Embryonic facial prominence (tissue), 1 donor: ENCODE data around the gene BATF.
A peak's percentile ranks its signal among the peaks of the same experiment; 100 is the strongest.

Experiments
- DNase-seq: peaks from one replicate; pipeline ENCODE4 v3.0.0-alpha.2; 2016; ENCODE audit errors: extremely low spot score

The BATF gene

DNA sequence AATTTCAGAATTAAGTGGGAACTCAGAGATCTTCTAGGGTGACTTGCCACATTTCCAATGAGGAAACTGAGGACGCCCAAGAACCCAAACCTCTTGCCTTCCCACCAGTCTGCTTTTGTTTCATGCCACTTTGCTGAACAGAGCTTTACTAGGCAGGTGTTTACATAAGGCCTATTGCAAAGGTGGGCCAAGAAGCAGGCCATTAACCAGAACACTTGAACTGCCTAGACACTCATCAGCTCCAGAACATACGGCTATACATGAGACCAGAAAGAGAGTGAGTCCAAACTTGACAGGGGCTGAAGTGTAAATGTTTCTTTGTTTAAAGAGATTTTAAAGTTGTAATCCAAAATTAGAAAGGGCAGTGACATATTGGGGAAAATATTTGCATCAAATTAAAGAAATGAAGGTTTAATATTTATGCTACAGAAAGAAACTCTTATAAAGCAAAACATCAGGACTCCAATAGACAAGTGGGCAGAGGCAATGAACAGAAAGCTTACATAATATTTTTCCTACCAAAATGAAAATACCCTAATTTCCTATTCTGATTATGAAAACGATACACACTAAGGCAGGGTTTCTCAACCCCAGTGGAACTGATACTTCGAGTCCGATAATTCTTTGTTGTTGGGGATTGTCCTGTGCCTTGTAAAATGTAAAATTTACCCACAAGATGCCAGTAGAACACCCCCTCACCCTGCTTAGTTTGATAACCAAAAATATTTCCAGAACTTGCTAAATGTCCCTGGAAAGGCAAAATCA, 11.7 kb downstream of the BATF start:
- DNase-seq, result no peak

DNA sequence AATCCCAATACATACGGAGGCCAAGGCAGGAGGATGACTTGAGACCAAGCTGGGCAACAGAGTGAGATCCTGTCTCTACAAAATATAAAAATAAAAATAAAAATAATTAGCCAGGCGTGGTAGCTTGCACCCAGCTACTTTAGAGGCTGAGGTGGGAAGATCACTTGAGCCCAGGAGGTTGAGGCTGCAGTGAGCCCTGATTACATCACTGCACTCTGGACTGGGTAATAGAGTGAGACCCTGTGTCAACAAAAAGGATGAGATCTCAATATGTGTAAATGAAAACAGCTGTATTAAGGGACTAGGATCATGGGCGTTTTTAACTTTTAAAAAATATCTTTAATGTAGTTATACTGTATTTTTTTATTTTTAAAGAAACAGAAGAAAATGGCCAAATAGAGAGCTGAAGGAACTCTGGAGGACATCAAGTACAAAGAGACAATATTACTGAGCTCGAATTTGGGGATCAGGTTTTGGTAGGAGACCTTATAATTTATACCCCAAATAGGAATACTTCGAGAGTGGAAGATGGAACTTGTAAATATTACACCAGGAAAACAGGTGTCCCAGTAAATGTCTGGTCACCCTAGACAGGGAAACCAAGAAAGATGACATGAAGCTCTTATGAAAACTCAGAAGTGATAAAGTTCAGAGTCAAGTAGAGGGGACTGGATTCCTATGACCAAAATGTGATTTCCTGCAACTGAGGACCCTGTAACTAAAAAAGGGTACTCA, 13.1 kb downstream of the BATF start:
- no peak for DNase-seq

DNA sequence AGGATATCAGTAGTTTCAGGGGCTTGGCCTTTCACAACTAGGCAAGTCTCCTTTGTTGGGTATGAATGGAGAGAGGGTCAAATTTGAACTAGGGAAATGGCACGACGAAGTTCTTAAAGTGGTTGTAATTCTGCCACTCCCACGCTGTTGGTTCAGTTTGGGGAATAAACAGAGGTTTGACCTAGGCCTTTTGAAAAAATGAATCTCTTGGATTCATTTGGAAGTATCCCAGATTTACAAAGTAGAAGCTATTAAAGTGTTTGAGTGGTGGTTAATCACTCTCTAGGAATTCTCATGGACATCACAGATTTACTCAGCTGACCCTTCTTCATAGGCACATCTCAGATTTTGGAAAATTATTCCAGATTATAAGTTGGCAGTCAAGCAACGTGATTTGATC, 14.8 kb downstream of the BATF start:
- no peak for DNase-seq

DNA sequence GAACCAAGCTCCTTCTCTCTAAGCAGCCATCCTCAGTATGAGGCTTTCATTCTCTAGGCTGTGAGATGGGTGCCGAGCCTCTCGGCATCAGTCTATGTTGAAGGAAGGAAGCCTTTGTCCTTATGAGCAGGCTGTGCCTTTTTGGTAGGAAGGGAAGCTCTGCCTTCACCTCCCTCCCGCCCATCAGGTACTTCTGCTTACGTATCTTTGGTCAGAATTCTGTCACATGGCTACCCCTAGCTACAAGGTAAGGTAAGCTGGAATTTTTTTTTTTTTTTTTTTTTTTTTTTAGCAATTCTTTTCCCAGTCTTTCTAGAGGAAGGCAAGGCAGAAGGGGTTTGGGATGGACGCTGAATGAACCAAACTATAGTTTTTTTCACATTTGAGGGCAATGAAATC, 16.9 kb downstream of the BATF start:
- DNase-seq, result no peak

DNA sequence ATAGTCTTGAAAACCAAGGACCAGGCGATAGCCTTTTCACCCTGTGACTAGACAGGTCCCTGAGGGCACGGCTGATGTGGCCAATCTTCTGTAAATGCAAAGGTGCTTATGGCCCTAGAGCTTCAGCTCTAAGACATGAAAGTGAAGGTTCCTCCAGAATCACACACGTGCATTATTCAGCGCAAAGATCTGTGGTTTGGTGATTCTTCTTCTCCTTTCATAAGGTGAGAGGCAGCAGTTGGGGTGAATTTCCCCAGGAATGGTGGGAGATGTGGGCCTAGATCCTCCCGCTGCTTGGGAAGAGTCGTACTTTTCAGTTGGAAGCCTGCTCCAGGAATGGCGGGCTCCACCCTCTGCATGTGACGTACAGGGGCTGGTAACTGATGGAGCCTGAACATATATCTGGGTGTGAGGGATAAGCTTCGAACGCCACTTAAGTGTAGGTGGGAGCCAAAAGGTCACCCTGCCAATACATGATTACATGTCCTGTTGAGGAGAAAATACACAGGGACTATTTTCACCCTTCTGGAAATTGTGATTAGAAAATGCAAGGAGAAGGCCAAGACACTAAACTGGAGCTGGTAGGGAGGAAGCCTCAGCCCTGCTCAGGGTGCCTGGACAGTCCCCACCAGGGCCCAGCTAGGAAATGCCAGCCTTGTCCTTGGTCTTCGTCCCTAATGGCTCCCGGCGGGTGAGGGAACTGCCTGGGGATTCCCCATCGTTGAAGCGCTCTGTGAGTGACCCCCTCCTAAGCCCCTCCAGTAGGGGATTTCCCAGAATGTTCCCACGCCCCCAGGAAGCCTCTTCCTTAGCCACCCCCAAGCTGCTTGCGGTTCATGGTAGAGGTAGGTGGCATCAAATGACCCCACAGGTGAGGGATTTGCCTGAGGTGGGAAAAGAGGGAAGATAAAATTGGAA, 17.6 kb downstream of the BATF start:
- no peak for DNase-seq

DNA sequence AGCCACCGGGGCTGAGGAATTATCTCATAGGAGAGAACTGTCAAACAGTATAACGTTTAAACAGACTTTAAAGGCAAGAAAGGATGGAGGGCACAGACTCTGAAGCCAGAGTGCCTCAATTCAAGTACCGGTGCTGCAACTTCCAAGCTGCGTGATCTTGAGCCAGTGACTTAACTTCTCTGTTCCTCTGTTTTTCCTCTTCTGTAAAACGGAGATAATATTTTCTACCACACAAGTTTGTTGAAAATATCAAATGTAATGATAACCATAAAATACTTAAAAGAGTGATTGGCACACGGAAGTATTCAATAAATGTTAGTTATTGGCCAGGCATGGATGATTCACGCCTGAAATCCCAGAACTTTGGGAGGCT, 18.2 kb downstream of the BATF start:
- no peak for DNase-seq

DNA sequence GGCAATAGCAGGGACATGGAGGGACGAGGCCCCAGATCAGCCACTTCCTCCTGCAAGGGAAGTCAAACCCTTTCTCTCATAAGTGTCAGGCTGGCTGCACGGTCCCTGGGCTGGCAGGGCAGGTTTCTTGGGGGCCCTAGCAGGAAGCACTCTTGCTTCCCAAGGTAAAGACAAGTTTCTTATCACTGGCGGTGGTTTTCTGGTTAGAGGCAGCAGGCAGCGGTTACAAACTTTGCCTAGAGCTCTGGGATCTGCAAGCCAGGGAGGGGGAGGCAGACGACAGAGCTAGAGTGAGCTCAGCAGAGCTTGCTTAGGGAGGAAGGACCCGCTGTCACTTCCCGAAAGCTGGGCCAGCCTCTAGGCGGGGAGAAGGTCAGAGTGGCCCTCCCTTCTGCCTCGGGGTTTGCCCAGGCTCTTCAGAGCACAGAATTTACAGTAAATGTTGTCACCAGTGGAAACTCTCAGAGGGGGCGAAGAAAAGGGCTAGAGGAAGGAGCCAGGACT, 20.4 kb downstream of the BATF start:
- no peak for DNase-seq

DNA sequence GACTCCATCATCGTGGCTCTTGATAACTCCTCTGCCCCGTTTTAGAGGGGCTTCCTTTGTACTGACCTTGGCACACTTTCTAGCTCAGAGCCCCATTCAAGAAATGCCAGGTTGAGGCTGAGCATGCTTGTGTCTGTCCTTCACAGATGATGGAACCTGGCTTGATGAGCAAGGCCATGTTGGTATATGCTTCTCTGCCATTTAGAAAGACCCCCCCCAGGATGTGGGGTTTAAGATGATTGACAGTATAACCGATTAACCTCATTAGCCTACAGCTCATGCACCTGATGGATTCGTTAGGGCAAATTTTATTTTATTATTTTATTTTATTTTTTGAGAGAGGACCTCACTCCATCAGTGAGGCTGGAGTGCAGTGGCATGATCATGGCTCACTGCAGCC, 21.0 kb downstream of the BATF start:
- DNase-seq, result no peak

DNA sequence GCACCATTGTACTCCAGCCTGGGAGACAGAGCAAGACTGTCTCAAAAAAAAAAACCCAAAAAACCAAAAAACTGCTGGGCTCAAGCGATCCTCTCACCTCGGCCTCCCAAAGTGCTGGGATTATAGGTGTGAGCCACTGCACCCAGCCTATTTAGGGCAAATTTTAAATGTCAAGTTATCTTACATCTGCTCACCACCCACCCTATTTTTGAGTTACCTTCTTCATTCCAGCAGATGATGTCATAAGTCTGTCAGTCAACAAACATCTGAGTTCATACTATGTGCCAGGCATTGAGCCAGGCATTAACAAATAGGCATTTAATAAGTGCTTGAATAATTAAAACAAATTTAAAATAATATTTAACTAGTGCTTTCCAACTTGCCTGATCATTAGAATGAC, 21.5 kb downstream of the BATF start:
- no peak for DNase-seq

DNA sequence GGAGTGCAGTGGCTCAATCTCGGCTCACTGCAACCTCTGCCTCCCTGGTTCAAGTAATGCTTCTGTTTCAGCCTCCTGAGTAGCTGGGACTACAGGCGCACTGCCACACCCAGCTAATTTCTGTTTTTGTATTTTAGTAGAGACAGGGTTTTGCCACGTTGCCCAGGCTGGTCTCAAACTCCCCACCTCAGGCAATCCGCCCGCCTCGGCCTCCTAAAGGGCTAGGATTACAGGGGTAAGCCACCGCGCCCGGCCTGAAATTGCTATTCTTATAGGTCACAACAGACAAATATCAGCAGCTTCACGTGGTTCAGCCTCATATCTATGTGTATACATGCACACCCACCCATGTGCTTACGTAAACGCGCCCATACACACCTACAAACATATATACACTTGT, 23.6 kb downstream of the BATF start:
- DNase-seq, result no peak

DNA sequence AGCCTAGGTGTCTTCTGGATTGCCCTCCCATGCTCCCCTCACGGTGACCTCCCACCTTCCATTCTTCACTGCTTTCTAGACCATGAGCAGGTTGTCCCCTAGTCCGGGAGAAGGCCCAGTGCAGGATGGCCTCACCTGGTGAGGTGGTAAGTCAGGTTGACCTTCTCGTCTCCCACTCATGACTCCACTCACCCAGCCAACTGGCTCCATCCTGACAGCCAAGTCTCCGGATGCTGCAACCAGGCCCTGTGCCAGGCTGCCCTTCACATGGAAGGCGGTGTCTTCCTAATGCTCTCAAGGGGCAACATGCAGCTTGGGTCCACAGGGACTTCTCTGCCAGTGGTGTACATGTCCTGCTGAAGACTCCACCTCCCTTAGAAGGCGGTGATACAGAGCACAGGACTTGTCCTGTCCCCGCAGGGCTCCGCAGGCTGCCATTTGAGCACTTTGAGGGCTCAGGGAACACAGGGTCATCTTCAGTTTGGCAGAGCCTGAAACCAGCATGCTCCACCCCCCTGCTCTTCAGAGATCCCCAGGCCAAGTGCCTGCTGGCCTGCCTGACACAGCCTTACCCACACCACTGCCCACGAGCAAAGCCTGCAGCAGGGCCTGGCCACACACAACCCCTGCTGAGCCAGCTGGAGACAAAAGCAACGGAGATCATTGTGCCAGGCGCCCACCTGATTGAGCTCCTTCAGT, 25.4 kb downstream of the BATF start:
- no peak for DNase-seq

DNA sequence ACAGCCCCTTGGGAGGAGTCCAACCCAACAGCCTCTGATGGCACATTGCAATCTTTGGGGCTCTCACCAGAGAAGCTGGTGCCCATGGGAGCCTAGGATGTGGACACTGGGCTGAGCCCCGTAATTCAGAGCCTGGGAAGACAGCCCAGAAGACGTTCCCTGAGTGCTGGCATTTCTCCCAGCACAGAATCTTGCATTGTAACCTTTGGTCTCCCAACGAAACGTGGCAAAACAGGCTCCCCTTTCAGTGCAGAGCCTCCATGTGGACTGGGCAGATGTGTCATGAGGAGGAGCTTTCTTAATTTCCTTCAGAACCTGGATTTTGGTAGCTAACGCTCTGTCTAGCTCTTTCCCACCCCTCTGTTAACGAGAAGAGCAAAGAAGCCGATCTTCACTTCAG, 26.3 kb downstream of the BATF start:
- DNase-seq, result no peak

DNA sequence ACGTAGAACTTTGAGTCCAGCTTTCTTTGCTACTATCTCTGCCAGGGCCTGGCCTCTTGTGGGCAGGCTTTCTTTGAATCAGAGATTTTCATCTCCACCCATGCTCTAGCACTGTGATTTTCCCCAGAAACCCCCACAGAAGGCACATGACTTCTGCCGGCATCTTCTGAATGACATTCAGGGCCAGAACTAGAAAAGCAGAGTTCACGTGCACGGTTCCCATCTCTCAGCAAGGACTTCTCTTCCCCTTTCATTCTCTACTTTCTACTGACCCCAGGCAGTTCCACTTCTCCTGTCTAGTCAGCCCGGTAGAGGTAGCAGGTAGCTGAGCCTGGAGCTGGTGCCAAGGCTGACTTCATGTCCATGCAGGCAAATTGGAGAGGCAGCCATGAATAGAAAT, 26.9 kb downstream of the BATF start:
- no peak for DNase-seq

DNA sequence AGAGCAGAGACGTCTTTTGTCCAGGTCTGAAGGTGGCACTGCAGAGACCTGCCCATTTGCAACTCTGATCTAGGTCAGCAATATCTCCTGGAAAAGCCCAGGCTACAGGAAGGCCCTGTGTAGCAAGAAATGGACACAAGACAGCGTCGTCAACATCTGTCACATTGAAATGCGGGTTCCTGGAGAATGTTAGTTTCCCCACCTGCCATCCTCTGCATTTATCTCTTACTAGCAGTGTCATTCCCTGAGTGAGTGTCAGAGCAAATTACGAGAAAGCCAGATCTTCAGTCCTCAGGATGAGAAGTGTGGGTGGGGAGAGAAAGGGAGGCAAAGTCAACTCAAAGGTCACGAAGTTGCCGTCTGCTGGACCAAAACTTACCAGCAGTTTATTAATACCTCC, 28.8 kb downstream of the BATF start:
- DNase-seq, result no peak

DNA sequence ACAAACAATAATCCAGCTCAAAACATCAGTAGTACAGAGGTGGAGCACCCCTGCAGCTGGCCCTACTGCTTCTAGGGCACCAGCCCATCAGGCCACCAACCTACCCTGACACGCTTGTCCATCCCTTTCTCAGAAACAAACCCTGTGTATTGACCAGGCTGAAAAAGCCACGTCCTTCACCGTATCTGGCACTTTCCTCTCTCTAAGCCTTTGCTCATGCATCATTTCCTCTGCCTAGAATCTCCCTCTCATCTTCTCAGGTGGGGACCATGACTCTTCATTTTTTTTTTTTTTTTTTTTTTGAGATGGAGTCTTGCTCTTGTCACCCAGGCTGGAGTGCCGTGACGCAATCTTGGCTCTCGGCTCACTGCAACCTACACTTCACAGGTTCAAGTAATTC, 30.9 kb downstream of the BATF start:
- no peak for DNase-seq

DNA sequence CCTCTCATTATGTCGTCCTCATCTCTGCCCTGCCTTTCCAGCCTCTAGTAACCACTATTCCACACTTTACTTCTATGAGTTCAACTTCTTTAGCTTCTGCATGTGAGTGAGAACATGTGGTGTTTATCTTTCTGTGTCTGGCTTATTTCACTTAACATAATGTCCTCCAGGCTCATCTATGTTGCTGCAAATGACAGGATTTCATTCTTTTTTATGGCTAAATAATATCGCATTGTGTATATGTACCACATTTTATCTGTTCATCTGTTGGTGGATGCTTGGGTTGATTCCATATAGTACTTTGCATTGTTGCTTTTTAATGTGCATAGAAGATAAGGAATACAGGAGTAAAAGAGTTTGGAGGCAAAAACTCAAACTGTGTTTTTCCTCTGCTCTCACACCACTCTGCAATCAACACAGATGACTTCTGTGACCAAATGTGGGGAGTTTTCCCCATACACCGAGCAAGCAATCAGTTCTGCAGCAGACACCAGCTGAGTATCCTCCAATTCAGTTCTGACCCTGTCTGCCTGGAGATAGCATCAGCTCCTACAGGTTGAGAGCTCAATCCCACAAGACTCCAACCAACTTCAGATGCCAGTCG, 31.6 kb downstream of the BATF start:
- DNase-seq, result no peak

DNA sequence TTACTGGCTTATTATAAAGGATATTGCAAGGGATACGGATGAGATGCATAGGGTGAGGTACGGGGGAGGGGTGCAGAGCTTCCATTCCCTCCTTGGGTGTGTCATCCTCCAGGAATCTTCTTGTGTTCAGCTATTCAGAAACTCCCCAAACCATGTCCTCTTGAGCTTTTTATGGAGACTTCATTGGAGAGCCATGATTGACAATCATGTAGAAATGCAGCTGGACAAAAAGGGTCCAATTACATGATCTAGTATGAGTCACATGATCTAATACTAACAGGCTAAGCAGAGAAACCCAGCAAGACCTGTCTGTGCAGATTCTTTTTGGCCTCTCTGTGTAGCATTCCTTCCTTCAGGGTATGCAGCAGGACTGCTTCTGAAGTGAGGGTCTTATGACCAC, 32.2 kb downstream of the BATF start:
- DNase-seq, result no peak

DNA sequence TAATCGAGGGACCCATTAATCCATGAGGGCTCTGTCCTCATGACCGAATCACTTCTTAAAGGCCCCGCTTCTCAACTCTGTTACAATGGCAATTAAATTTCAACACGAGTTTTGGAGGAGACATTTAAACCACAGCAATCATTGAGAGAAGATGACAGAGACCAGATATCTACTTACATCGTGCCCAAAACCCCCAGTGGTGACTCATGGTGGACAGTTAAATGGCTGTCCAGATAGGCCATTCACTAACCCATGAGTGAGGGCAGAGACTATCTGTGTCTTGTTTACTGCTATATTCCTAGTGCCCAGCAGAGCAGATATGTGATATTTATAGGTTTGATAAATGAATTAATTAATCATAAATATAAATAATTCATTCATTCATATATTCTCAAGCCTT, 36.2 kb downstream of the BATF start:
- no peak for DNase-seq

DNA sequence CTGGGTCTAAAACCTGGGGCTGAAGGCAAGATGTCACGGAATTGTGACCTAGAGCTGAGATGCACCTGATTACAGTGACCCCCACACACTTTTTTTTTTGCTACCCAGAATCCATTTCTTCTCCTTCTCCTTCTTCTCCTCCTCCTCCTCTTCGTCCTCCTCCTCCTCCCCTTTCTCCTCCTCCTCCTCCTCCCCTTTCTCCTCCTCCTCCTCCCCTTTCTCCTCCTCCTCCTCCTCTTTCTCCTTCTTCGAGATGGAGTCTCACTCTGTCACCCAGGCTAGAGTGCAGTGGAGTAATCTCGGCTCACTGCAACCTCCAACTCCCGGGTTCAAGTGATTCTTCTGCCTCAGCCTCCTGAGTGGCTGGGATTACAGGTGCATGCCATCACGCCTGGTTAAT, 36.8 kb downstream of the BATF start:
- no peak for DNase-seq

DNA sequence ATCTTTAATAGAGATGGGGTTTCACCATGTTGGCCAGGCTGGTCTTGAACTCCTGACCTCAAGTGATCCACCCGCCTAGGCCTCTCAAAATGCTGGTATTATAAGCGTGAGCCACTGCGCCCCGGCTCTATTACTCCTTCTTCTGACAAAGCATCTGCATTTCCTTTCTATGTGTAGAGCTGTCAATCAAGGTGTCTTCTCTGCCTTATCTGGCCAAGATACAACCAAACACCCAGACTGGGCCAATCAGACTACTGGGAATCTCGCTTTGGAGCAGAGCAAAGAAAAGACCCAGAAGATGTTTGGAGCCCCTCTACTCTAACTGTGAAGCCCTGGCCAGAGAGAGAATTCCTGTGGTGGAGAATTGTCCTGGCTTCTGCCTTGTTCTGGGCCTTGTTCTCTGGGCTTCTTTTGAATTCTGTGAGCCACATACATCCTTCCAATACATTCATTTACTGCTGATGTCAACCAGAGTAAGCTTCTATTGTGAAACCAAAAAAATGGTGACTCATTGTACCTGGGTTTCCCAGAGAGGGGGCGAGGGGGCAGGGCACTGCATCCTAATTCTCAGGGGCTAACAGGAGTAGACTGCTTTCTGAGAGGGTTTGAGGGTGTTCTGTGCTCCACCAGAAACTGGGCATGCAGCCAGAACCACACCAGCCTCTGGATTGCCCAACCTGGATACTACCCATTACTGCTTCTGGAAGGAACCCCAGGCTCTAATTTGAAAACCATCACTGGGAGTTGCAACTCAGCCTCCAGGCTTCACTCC, 37.4 kb downstream of the BATF start:
- no peak for DNase-seq

DNA sequence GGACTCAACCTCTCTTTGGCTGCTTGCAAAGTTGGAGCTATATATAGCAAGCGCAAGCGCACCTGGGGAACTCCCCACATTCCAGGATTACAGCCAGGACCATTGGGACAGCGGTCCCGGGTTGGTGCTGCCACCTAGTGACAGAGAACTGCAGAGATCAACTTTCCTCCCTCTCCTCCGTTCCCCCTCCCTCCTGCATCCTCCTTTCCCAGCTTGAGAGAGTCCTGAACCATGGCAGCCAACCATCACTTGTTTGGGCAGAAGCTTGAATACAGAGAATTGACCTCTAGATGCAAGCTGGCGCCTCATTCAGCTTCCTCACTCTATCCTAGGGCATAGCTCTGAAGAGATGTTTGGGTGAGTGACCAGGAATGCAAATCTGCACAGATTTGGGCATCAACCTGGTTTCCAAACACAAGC, 38.8 kb downstream of the BATF start:
- DNase-seq, result peak; percentile 43
